ENCODE measurements around the gene PRKN.

GRCh38 chr6:161452241-161452640 is 1275.3 kb downstream of the PRKN start:
- TF ChIP-seq EZH2 (optimal IDR thresholded peaks at IDR 0.05; ENCODE audit: low read depth, low read length), result no peak
- TF ChIP-seq, protein P1, sequence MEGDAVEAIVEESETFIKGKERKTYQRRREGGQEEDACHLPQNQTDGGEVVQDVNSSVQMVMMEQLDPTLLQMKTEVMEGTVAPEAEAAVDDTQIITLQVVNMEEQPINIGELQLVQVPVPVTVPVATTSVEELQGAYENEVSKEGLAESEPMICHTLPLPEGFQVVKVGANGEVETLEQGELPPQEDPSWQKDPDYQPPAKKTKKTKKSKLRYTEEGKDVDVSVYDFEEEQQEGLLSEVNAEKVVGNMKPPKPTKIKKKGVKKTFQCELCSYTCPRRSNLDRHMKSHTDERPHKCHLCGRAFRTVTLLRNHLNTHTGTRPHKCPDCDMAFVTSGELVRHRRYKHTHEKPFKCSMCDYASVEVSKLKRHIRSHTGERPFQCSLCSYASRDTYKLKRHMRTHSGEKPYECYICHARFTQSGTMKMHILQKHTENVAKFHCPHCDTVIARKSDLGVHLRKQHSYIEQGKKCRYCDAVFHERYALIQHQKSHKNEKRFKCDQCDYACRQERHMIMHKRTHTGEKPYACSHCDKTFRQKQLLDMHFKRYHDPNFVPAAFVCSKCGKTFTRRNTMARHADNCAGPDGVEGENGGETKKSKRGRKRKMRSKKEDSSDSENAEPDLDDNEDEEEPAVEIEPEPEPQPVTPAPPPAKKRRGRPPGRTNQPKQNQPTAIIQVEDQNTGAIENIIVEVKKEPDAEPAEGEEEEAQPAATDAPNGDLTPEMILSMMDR (IDR thresholded peaks at IDR 0.05; ENCODE audit: low read length), result no peak
